ENCODE data around the gene PADI1. TPM values are rescaled to one million over a fixed set of nuclear protein-coding genes. Genes with fewer than 3 reads are reported as not detected.

Gene PADI1
- total RNA-seq, 1 experiment from 2014 or later = 0.03 TPM

DNA sequence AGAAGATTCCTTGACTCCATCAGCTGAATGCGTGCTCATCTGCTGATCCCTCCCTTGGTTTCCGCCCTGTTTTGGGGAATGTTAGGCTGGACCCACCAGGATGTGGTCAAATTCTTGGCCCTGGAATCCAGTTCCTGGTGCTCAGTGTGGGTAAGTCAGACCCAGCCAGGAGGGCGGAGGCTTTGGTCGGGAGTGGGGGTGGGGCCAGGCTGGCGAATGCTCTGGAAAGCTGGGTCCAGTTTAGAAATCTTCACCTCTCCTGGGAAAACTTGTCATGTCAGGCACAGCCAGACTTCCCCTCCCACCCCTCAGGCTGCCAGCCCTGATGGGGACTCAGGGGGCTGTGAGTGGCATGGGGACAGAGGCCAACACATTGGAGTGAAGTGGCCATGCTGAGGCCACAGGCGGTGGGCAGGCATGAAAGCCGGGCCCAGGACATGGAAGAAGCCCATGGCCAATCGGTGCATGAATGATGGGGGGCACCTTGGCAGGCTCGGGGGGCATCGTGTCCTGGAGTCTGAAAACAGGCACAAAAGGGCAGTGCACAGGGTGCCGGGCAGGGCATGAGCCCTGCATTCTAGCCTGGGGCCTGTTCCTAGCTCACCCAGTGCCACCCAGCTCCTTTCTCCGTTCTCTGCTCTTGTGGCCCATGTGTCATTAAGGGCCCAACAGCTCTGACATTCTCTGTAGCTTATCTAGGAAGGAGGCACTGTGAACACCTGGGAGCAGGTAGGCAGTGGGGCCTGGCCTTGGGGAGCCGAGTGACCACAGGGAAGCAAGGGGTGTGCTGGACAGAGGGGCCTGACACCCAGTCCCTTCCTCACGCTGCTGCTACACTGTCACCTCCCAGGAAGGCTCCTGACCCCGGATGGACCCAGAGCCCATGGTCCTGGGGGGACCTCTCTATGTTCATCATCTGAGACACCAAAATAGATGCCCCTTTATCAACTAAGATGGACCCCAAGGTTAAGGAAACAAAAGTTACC lies 14.6 kb upstream of the PADI1 start:
- no peaks in the 10 kb centered on the region for H3K36me3 ChIP-seq
- H3K27me3 ChIP-seq = no peaks in the 10 kb centered on the region
- H3K4me3 ChIP-seq = no peak overlapping the region
- peak; percentile 85 for DNase-seq
- peaks cover 8% of the 10 kb centered on the region for H3K9me3 ChIP-seq

DNA sequence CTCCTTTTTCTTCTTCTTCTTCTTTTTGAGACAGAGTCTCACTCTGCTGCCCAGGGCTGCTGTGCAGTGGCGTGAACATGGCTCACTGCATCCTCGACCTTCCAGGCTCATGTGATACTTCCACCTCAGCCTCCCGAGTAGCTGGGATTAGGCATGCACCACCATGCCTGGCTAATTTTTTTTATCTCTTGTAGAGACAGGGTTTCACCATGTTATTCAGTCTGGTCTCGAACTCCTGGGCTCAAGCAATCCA lies 13.0 kb upstream of the PADI1 start:
- Histone ChIP-seq H3K4me3 (no peak overlapping the region), H3K9me3 (peaks cover 8% of the 10 kb centered on the region), H3K27me3 (no peaks in the 10 kb centered on the region), H3K36me3 (no peaks in the 10 kb centered on the region)
- no peak for DNase-seq

DNA sequence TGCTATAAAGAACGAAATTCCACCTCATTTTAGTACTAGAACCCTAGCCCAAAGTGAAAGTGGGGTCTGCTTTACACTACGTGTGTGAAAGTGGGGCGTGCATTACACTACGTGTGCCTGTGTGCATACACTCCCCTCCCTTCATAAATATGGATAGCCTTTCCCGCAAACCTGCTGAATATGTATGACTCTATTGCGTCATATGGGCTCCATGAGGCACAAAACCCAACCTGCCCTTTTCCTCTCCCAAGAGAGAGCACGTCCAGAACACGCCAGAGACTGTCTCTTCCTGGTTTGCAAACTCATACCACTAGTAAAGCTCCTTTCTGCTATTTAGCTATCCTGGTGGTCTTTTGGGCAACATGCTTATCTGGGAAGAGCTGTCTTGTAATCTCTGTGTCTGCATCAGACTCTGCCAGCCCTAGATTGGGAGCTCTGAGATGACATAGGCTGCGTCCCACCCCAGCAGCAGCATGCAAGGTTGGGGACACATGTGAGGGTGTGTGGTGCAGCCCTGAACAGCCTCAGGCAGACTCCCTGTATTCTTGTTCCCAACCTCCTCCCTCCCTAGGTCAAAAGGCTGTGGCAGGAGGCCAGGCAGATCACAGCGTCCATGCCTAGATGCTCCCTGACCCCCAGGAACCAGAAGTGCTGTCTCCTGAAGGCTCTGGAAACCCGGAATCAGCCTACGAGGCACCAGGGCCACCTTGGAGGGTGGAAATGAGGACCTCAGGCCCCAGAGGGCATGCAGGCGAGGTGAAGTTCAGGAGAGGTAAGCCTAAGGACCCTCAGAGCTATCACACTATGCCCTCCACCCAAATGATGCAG lies 12.3 kb upstream of the PADI1 start:
- Histone ChIP-seq H3K9me3 (peaks cover 8% of the 10 kb centered on the region), H3K36me3 (no peaks in the 10 kb centered on the region), H3K4me3 (no peak overlapping the region), H3K27me3 (no peaks in the 10 kb centered on the region)
- no peak for DNase-seq

DNA sequence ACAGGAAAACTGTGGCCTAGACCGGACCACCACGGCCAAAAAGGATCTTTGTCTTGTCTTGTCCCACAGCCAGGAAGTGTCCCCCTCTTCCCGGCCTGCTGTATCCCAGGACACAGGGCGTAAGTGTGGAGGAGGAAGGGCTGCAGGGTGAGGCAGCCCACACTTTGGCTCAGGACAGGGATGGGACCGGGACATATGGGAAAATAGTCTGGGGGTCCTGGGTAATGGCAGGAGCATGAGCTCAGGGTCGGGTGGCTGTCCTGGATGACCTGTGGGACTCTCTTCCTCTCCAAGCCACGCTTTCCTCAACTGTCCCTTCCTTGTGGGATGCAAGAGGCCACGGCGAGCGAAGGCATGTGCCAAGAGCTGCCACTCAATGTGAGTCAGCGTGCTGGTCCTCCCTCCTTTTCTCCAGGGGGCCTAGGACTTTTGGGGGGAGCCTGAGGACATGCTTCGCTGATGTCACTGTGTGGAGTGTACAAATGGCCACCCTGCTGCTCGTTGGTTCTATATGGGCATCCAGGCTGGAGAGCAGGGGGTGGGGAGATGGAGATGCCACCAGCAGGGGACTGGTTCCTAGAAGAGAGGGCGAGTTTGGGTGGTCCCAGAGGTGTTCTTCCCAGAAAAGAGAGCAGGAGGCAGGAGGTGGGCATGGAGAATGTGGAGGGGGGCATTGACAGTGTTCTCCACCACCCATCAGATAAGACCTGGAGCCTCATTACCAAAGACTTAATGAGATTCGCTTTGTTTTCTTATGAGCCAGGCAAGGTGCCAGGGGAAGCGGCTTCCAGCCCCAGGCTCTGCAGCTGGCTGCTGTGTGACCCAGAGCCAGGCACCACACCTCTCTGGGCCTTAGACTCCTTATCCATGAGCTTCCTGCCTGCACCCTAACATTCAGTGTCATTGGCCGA lies 11.5 kb upstream of the PADI1 start:
- Histone ChIP-seq H3K9me3 (peaks cover 5% of the 10 kb centered on the region), H3K4me3 (no peak overlapping the region), H3K36me3 (no peaks in the 10 kb centered on the region), H3K27me3 (no peaks in the 10 kb centered on the region)
- DNase-seq = no peak

DNA sequence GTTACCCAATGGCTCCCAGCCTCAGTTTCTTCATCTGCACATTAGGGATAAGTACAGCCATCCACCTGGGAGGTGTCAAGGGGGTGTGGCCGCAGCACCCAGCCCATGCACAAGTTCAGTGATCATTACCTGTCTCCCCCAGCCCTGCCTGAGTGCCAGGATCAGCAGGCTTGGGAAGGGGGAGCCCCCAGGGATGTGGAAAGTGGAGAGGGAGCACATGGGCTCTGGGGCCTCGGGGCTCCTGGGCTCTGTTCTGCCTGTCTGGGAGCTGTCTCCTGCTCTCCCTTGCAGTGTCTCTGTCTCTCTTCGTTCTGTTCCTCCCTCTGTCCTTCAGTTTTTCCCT lies 10.8 kb upstream of the PADI1 start:
- no peaks in the 10 kb centered on the region for H3K27me3 ChIP-seq
- DNase-seq = no peak
- H3K9me3 ChIP-seq = no peaks in the 10 kb centered on the region
- H3K36me3 ChIP-seq = no peaks in the 10 kb centered on the region
- H3K4me3 ChIP-seq = no peak overlapping the region

DNA sequence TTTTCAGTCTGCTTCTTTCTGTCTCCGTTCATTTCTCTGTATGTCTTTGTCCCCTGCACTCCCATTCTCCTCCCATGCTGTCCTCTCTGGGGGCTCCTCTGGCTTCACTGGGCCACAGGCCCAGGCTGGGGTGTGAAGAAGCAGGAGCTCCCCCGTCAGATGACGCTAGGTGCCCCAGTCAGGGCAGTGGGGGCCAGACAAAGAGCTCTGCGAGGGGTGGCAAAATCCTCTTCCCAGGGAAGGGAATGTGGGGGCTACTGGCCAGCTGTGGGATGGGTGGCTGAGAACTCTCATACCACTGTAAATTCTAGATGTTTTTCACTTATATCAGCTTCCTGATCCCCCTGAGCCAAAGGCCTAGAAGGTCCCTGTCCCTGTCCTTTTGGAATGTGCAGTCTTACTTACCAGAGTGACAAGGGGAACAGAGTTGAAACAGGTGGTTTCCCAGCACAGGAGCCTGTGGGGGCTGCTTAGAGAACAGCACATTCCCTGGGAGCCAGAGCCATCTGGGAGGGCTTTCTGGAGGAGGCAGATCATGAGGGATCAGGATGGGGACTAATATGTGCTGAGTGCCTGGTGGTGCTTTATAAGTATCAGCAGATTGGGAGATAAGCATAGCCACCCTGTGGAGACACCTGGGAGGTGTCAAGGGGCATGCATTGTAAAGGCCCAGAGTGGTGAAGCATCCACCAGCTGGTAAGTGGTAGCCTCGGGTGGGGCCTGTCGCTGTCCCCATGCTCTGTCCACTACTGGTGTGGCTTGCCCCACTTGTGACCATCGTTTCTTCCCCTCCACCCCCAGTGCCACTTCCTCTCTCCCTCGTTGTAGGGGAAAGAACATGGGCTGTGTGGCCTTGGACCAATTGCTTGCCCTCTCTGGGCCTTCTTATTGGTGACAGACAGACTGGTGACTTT lies 10.1 kb upstream of the PADI1 start:
- no peaks in the 10 kb centered on the region for H3K36me3 ChIP-seq
- no peak overlapping the region for H3K4me3 ChIP-seq
- H3K27me3 ChIP-seq = no peaks in the 10 kb centered on the region
- no peak for DNase-seq
- no peaks in the 10 kb centered on the region for H3K9me3 ChIP-seq

DNA sequence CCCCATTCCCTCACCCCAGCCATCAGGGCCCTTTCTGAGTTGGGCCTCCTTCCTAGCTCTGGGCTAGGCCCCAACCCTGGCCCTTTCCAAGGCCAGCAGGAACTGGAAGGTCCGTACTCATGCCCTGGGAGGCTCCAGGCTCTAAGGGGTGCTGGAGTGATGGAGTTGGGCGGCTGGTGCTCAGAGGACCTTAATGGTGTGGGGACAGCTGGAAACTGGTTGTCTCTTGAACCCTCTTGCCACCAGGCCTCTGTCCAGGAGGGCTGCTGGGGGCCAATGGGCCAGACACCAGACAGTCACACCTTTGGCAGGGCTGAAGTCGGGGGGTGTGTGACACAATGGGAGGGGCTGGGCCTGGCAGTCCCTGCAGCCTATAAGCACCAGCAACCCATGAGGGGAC lies 9.2 kb upstream of the PADI1 start:
- no peak overlapping the region for H3K4me3 ChIP-seq
- H3K27me3 ChIP-seq = no peaks in the 10 kb centered on the region
- no peaks in the 10 kb centered on the region for H3K36me3 ChIP-seq
- no peaks in the 10 kb centered on the region for H3K9me3 ChIP-seq
- DNase-seq = no peak

DNA sequence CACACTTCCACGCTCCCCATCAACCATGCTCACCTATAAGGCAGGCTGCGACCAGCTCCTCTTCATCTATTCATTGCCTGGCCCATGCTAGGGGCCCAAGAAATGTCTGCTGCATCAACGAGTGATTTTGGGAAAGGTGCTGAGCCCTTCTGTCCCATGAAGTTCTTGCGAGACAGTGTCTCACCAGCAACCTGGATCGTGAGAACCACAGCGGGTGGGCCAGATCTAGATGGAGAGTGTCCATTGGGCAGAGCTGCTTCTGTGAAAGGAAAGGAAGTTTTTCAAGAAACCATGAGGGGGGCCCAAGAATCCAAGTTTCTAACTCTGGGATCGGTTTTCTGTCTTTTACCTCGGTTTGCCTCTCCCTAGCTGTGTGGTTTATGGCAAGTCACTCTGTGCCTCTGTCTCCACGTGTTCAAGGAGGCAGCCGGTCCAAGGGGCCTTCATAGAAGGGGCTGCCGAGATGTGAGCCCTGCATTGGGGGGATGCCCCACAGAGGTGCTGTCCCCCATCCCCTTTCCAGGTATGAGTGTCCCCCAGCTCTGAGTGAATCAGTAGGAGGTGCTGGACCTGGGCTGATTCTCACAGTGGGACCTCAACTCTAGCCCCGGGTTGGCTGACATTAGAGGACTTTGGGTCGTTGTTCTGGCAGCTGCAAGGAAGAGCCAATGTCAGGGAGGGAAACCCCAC lies 8.3 kb upstream of the PADI1 start:
- no peak overlapping the region for H3K4me3 ChIP-seq
- no peak for DNase-seq
- no peaks in the 10 kb centered on the region for H3K9me3 ChIP-seq

DNA sequence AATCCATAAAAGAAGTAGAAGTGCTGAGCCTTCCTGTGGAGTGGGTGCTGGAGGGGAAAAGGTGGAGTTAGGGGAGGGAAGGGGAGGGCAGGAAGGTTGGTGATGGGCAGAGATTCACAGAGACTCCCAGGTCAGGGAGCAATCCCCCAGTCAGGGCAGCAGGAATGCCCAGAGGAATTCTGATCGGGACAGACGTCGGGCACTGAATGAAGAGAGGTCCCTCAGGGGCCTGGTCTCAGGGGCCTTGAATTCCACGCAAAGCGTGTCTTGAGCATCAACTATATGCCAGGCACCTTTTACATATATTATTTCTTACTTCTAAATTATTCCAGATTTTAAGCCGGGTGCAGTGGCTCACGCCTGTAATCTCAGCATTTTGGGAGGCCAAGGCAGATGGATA lies 7.2 kb upstream of the PADI1 start:
- Histone ChIP-seq H3K27me3 (no peaks in the 10 kb centered on the region), H3K36me3 (no peaks in the 10 kb centered on the region), H3K4me3 (no peak overlapping the region), H3K9me3 (no peaks in the 10 kb centered on the region)
- DNase-seq = no peak

More for the DNA sequence above, 8.3 kb upstream of the PADI1 start:
- H3K36me3 ChIP-seq = no peaks in the 10 kb centered on the region
- H3K27me3 ChIP-seq = no peaks in the 10 kb centered on the region

DNA sequence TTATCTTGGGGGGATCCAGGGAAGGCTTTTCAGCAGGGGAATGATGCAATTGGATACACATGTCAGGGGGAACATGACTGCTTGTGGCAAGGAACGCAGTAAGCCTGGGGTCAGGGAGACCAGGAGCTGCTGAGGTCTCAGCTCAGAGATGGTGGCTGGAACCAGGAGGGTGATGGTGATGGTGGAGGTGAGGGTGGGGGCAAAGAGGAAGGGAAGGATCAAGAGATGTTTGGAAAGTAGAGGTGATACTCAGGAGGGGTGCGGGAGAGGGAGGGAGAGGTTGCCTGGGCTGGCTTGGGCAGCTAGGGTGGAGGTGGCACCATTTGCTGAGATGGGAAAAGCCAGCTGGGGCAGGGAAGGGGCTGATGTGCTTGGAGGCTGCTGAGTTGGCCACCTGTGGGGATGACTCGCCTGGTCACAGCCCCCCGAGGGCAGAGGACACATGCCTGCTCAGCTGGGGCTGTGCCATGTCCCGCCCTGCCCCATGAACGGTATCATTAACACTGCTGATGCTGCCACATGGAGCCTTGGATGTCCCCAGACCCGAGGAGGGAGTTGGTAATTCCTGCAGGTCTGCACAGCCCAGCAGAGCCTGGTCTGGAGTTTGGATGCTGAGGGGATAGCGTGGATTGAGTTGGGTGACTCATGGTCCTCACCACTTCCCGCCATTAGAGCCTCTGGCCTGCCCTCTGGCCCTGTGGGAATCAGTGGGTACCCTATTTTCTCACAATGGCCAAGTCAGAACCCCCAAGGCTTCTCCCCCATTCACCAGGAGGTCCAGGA lies 6.3 kb upstream of the PADI1 start:
- Histone ChIP-seq H3K36me3 (no peaks in the 10 kb centered on the region), H3K9me3 (no peaks in the 10 kb centered on the region), H3K4me3 (no peak overlapping the region), H3K27me3 (no peaks in the 10 kb centered on the region)
- no peak for DNase-seq

DNA sequence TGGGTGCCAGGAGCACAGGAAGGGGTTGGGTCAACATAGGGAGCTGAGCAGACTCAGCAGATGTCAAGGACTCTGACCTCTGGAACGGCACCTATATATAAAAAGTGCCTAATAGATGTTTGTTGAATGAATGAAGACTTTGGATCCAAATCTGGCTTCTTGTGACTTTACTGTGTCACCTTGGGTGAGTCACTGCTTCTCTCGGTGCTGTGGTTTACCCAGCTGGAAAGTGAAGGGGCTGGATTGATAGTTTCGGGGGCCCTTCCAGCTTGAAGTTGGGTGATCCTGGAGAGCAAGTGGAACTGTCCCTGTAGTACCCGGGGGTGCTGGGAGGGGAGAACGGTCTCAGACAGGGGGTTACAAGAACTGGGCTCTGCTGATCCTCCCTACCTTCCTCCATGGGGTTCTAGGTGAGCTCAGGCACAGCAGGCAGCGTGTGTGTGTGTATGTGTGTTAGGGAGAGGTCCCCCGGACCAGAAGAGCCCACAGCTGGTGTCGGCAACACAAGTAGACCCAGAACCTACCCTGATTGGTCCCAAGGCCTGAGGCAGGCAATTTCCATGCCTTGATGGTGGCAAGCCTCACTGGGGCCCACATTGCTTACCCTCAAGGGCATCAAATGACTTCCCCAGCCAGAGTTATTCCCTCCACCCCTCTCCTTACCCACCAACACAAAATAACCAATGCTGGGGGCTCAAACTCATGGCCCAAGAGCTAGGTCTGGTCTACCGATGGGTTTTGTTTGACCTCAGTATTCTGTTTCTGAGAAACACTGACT lies 5.5 kb upstream of the PADI1 start:
- Histone ChIP-seq H3K9me3 (no peaks in the 10 kb centered on the region), H3K4me3 (no peak overlapping the region), H3K27me3 (no peaks in the 10 kb centered on the region), H3K36me3 (no peaks in the 10 kb centered on the region)
- DNase-seq = no peak

DNA sequence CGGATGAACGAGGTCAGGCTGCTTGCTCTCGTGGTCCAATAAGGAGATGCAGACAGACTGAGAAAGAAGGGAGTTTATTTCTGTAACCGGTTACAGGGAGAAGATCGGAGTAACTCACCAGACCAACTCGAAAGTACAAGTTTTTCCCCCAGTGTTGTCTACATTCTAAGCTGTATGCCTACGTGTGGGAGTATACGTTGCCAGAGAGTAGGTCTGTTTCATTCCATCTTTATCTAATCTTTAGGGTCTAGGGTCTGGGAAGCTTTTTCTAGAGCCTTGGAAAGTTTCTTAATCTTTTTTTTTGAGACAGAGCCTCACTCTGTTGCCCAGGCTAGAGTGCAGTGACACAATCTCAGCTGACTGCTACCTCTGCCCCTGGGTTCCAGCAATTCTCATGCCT lies 4.7 kb upstream of the PADI1 start:
- Histone ChIP-seq H3K27me3 (no peaks in the 10 kb centered on the region), H3K36me3 (no peaks in the 10 kb centered on the region), H3K9me3 (no peaks in the 10 kb centered on the region), H3K4me3 (no peak overlapping the region)
- no peak for DNase-seq

DNA sequence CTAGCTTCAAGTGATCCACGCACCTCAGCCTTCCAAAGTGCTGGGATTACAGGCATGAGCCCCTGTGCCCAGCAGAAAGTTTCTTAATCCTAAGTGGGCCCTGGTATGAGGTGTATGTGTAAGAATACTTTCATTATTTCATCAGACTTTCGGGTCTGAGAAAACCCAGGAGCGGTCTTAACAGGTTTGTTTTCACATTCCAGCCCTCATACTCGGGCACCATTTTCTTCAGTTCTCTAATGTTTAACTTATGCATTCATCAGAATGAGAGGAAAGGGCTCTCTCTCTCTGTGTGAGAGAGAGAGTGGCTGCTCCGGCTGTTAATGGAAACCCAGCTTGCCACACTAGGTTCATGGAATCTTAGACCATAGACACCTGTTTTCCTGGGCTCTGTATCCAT lies 4.2 kb upstream of the PADI1 start:
- Histone ChIP-seq H3K27me3 (no peaks in the 10 kb centered on the region), H3K4me3 (no peak overlapping the region), H3K9me3 (no peaks in the 10 kb centered on the region), H3K36me3 (no peaks in the 10 kb centered on the region)
- DNase-seq = no peak
